ENCODE data around the gene ZNF330.

The ZNF330 gene

DNA sequence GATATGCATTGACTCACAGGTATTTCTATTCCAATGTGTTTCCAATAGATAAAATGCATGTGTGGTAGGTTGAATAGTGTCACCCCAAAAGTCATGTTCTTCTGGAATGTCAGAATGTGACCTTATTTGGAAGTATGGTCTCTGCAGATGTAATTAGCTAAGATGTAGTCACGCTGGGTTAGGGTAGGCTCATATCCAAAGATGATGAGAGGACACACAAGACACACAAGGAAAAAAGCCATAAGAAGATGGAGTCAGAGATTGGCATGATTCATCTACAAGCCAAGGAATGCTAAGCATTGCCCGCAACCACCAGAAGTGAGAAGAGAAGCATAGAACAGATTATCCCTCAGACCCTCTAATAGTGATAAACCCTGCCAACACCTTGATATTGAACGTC is 17.5 kb downstream of the ZNF330 start:
- no peak for DNase-seq

DNA sequence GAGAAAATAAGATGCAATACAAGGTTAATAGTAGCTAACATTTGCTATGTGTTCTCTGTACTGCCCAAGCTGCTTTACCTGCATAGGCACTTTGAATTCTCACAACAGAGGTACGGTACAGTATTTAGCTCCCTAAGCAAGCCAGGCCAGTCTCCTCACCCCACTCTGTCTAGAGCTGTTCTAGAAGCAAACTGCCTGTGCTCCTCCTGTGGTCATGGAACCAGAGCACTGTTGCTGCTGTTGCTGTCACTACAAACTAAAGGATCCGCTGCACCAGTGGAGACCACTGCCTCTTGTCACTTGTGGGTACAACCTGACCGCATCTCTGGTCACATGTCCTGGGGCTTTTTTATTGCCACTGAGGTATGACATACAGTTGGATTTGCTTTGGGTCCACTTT is 19.6 kb downstream of the ZNF330 start:
- DNase-seq: no peak

DNA sequence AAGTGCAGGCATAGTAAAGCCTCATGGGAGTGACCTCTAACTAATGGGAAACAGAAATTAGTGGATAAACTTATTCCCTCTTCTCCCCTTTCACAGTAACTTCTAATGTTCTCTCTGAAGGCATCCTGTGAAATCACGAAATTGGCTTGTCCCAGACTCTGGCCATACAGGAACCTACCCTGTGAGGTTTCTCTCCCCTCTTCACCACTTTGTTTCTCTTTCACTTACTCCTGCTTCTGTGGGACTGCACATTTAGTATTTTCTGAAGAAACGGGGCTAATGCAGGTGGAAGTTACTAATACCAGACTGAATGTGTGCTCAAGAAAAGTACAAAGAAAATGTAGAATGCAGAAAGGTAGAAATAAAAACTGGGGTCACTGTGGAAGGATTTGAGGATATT is 20.0 kb downstream of the ZNF330 start:
- DNase-seq: no peak

DNA sequence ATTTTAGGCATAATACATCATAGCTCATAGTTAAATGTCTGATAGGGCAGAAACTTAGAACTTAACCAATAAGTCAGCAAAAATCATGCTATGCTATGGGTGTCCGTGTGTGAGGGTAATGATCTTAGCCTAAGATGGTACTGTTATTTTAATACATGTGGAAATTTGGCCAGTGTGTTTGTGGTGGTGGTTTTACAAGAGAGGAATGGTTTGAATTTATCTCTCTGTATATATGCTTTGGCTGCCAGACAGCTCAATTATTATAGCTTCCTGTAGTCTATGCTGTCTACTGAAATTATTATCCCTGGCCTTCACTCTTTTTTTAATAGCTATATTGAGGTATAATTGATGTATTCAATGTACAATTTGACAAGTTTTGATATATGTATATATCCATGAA is 21.3 kb downstream of the ZNF330 start:
- no peak for DNase-seq

DNA sequence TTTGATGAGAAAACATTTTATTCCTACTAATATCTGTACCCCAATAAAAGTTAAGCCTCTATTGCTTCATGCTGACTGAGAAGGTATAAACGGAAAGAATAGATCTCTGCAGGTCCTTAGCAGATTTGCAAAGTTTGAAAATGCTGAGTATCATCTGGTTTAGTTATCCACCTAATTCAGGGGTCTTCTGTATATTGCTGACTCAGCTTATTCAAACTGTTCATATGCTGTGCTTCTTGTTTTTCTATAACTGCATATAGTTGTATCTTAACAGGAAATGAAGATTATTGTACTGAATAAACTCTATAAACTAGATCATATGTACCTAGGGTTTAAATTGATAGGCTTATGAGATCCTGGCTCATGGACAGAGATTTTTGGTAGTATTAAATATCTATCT is 23.7 kb downstream of the ZNF330 start:
- no peak for DNase-seq

DNA sequence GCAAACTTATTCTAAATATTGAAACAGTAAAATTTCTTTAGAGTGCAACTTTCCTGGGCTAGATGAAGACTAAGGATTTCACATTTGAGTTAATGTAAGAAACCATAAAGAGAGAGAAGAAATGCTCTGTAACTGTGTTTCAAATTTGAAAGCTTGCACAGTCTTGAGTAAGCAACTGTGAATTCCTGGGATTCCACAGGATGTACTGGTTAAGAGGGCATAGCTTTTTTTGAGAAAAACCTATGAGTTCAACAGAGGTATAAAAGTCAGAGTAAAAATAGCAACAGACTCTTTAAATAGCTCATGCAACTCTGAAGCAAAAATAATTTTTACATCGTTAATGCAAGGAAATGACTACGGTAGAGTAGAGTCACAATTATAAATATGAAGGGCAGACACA is 25.5 kb downstream of the ZNF330 start:
- DNase-seq: no peak

DNA sequence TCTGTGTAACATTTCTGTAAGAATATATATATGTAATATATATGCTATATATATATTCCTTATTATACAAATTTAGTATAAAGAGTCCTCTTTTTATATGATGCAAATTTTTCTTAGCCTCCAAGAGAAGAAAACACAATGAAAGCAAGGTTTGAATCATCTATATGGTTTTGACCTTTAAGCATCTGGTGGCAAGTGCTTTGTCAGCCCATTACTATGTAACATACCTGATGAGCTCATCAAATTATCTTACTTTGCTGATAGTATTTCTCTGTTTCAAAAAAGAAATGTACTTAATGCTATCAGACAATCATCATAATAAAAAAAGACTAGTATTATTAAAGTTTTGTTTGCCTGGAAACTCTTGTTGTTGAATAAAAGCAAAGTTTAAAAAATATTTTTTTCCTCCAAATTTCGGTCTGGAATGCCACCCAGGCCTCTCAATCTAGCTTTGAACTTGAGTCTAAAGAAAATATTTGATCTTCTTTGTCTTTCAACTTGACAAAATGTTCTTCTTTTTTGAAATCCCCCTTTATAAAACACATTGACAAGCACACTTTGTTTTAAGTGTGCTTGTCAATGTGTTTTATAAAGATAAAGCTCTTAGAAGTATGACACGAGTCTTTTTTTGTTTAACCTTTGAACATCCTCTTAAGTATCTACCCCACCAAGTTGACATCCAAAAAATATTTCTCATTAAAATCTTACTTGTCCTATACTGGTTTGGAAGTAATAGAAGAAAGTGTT is 26.2 kb downstream of the ZNF330 start:
- DNase-seq: no peak

DNA sequence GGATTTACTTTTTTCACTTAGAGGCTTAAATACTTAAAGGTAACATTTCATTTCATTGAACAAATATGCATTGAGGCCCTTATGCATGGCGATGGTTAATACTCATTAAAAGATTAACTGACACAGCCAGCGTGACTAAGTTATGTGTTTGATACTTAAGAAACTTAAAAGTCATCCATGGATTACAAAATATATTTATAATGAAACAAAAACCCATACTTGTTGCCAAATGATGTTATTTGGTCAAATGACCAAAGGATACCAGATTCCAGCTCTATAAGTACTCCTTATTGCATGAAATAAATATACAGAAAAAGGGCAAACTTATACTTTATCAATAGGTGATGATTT is 26.7 kb downstream of the ZNF330 start:
- no peak for DNase-seq

DNA sequence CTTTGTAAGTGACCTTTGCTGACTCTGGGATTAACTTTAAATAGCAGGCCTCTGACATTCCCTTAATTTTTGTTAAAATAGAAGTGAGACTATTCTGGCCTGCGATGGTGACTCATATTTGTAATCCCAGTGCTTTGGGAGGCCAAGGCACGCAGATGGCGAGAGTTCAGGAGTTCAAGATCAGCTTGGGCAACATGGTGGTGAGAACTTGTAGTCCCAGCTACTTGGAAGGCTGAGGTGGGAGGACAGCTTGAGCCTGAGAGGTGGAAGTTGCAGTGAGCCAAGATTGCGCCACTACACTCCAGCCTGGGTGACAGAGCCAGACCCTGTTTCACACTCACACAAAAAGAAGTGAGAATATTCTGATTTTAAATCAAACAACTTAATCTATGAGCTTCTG is 27.3 kb downstream of the ZNF330 start:
- no peak for DNase-seq

DNA sequence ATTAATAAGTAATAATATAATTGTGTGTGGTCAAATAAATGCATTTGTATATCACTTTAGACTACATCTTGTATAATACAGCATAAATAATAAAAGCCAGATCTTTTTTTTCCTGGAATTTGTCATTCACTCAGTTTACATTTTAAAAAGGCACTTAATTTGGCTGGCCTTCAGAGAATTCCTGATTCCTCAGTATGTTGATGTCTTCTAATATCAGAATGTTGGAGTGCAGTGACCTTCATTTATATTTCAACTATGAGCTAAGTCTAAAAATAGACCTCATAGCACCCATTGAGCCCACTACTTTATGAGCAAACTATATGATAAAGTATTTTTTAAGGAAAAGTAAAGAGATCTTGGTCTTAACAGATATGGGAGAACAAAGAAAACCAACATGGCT is 27.8 kb downstream of the ZNF330 start:
- DNase-seq: no peak

DNA sequence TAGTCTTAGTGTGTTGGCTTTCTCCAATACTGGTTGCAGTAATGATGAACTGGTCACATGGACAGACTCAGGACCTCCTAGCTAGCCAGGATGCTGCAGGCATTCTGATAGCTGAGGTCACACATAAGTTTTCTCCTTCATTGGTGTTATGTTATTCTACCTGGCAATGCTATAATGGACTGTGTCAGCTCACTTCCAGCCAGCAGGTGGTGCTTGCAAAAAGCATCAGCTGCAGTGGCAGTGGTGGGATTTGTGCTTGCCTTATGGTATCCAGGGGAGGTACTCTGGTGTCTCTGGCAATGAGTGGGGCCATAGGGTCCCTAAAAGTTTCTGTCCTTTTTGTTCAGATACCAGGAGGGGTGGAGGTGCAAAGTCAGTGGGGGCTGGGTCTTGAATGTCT is 33.6 kb downstream of the ZNF330 start:
- DNase-seq: no peak

DNA sequence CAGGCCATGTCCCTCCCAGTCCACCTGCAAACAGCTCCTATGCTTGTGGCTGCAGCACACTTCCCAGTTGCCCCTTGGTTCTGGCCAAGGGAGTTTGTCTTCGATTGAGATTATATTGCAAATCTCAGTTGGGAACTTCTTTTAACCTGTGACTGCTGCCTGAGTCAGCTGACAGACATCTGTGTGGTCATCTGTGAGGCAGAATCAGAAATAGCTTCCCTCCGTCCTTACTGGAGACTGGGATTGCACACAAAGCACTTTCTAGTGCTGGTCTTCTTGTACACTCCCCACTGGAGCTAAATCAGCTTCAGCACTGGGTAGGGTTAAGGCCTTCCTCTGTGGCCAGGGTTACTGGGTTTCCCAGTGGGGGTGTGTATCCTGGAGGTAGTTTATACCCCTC is 34.3 kb downstream of the ZNF330 start:
- DNase-seq: no peak

DNA sequence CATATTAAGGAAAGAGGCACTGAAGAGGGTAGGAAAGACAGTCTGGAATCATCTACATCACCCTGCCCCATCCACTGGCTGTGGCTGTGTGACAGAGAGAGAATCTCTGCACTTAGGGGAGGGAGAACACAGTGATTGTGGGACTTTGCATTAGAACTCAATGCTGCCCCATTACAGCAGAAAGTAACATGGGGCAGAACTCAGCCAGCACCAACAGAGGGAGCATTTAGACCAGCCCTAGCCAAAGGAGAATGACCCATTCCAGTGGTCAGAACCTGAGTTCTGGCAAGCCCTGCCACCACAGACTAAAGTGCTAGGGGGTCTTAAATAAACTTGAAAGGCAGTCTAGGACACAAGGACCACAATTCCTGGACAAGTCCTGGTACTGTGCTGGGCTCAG is 37.9 kb downstream of the ZNF330 start:
- DNase-seq: no peak

DNA sequence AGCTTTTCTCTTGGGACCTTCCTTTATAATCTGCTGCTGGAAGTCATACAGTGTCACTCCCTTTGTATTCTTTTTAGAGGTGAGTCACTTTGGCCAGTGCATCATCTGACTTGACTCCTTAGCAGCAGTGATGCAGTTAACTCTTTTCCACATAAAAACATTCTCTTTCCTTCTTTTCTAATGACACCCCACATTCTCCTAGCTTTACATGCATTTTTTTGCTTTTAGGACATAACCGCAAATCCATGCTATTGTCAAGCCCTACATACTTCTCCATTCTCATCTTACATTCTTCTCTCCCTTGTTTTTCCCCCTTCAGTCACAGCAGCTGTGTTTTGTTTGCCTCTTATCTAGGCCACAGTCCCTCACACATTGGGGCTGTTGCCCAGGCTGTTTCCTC is 55.1 kb downstream of the ZNF330 start:
- DNase-seq: no peak

DNA sequence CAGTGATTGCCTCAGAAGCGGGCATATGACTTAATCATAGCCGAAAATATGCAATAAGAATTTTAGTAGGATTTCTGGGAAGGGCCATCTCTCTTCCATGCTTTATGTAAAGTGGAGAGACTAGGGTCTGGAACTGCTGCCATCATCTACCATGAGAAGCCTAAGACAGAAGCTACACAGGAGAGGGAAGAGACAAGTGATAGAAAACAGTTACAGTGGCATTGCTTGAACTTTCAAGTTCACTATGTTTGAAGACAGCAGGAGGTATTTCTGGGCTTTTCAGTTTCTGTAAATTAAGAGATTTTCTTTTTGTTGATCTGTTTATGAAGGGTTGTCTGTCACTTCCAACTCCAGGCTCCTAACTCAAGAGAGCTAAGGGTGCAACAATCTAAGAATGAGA is 62.5 kb downstream of the ZNF330 start:
- DNase-seq: no peak

DNA sequence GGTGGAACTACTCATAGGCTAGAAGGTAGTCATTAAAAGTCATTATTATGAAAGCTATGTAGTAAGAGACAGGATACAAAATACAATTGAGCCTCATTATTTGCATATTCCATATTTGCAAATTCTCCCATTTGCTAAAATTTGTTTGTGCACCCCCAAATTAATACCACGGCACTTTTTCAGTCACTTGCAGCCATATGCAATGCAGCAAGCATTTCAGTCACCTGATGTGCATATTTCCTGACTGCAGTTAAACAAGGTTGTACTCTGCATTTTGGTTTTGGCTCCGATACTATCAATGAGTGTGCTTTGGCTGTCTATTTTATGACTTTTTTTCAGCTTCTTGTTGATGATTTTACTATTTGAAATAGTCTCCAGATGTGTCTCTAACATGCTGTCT is 62.9 kb downstream of the ZNF330 start:
- DNase-seq: no peak

Data from CD4-positive, alpha-beta T cell treated with Interleukin-6 for 4 hours (primary cell).